ENCODE data around the gene ABCA3.

Gene ABCA3

DNA sequence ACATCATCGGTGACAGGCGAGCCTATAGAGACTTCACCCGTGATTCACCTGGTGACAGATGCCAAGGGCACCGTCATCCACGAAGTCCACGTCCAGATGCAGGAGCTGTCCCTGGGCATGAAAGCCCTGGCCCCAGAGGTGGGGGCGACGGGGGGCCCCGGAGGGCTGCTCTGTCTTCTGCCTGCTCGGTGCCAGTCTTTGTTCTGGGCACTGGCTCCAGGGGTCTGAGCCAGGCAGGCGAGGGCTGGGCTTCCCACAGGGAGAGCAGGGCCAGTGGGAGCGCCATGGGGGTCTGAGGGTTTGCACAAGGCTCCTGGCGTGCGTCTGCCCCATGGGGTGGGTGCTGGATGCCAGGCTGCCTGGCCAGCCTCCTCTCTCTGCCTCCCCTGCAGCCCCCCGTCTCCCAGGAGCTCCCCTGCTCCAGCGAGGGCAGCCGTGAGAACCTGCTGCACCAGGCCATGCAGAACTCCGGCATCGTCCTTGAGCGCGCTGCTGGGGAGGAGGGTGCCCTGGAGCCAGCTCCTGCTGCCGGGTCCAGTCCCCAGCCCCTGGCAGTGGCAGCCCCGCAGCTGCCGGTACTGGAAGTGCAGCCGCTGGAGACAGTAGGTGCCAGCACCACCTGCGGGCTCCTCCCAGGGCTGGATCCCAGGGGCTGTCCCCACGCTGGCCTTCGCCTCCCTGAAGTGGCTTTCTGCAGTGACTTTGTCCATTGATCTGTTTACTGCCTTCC, 107.3 kb downstream of the ABCA3 start:
- no peak for DNase-seq

DNA sequence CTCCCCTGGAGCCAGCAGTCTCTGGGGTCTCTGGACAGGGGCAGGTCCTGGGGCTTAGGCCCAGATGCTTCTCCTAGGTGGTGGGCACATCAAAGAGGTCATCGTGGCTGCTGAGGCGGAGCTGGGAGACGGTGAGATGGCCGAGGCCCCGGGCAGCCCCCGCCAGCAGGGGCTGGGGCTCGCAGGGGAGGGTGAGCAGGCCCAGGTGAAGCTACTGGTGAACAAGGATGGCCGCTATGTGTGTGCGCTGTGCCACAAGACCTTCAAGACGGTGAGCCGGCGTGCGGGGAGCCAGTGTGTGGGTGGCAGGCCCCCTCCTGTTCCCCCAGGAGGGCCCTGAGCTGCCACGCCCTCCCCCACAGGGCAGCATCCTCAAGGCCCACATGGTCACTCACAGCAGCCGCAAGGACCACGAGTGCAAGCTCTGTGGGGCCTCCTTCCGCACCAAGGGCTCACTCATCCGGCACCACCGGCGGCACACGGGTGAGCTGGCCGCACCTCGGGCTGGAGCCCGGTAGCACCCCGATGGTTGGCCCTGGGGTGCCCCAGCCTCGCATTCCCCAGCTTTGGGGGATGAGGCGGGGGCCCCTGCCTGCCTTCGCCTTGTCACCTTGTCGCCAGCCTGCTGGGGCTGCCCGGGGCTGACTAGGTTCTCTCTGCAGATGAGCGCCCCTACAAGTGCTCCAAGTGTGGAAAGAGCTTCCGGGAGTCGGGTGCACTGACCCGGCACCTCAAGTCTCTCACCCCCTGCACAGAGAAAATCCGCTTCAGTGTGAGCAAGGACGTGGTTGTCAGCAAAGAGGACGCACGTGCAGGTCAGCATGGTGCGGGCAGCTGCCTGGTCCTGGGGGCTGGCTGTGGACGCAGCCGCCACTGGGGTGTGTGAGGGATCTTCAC, 108.2 kb downstream of the ABCA3 start:
- no peak for DNase-seq

DNA sequence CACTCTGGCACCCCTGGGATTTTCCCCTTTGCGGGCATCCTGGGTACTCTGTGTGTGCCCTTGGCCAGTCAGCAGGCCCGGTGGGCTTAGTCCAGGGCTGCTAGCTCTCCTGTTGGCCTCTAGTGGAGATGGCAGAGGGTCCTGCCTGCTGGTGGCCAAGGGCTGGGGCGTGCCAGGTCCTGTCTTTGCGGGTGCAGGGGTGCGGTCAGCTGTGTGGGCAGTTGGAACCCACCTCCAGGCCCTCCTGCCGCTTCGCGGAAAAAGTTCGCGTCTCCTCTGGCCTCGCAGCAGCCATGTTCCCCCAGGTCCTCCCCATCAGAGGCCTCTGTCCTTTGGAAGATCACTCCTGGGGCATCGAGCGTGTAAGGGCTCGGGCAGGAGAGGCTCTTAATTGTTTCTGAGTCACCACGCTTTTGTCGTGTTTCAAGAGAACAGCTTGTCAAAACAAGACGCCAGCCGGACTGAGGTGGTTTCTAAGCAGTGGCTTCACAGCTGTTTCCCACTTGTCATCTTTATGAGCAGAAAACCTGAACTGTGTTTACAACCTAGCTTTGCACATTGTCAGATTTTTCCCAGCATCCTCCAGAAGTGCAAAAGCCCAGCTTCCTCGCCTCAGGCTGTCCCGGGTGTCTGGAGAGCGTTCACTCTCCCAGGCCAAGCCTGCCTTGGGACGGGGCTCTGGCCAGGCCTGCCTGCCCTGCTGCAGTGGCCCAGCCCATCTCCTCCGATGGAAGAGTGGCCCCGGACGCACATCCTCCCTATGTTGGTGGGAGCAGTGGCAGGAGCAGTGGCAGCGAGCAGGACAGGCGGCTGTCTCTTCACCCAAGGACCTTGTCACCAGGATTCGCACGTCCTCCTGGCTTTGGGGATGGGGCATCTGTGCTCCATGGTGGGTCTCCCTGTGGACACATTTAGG, 109.3 kb downstream of the ABCA3 start:
- no peak for DNase-seq

DNA sequence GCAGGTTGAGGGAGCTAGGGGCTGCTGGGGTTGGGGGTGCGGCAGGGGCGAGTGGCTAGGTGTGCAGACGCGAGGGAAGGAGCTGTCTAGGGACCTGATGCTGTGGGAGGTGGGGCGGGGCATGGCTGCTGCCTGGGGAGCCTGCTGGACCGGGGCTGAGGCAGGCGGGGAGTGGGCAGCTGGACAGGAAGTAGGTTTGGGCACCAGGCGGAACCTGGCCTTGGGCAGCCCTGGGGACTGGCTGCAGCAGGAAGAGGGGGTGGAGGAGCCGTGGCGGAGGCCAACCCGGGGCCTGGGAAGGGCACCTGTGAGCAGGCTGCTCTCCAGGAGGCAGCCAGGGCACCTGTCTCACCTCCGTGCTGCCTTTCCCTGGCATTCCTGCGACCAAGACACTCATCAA, 110.2 kb downstream of the ABCA3 start:
- DNase-seq, result no peak

DNA sequence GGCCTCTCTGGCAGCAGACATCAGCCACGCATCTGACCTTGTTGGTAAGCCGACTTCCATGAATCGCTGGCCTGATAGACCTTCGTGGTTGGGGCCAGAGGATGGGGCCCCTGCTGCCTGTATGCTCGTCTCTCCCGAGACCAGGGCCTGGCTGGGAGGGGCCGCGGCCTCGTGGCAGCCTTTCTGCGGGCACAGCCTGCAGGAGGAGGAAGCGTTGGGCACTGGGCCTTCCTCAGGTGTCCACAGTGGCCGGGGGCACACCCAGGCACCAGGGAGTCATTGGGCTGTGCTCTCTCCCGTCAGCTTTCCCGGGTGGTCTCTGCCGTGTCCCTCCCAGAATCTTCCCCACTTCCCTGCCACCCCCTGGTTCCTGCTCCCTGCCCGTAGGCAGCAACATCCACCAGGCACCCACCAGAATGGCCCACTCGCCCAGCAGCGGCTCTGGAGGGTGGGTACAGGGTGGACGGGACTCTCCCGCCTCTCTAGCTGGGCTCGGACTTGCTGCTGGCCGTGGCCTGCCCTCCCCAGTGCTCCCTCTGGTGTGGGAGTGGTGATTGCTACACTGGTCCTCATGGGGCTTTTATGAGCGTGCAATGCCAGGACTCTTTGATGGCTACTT, 110.8 kb downstream of the ABCA3 start:
- no peak for DNase-seq

DNA sequence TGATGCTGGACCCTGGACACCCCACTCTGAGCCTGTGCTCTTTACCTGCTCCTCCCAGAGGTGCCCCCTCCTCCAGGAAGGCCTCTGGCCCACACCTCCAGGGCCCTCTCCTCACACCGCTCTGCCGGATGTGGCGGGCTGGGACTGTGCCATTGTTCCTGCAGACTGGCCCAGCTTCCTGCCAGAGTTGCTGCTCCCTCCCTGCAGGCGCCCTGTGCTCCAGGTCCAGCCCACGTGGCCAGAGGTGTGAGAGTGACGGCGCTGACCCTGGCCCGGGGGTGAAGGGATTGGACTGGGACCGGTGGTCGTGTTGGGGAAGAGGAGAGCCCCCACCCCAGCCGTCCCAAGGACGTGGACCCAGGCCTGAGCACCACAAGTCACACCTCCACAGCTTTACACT, 111.4 kb downstream of the ABCA3 start:
- DNase-seq, result no peak

DNA sequence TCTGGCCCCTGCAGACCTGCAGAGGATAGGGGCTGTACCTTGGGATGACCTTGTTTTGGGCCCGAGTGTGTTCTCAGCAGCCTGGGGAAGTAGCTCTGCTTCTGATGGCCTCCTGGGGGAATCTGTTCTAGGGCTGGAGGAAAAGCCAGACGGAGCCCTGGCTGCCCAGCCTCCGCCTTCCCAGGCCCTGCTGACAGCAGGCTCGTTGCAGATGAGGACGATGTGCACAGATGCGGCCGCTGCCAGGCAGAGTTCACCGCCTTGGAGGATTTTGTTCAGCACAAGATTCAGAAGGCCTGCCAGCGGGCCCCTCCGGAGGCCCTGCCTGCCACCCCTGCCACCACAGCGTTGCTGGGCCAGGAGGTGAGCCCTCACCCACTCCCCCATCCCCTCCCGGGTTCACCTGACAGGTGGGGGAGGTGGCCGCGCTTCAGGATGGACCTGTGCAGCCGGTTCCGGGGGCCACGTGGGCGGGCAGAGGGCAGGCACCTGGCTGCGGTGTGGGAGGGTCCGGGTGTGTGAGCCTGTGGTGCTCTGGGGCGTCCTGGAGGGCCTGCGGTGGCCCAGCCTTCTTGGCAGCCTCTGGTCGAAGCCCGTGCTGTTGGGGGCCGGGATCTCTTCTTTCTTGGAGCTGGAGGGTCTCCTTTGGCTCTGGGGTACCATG, 112.2 kb downstream of the ABCA3 start:
- DNase-seq, result no peak

DNA sequence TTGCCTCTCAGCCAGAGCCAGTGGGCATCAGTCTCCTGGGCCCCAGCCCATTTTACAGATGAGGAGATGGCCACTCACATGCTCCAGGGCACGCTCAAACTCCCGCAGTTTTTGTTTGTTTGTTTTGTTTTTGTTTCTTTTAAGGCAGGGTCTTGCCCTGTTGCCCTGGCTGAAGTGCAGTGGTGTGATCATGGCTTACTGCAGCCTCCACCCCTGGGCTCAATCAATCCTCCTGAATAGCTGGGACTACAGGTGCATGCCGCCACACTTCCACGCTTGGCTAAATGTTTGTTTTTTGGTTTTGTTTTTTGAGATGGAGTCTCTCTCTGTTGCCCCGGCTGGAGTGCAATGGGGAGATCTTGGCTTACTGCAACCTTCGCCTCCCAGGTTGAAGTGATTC, 113.6 kb downstream of the ABCA3 start:
- DNase-seq, result no peak

DNA sequence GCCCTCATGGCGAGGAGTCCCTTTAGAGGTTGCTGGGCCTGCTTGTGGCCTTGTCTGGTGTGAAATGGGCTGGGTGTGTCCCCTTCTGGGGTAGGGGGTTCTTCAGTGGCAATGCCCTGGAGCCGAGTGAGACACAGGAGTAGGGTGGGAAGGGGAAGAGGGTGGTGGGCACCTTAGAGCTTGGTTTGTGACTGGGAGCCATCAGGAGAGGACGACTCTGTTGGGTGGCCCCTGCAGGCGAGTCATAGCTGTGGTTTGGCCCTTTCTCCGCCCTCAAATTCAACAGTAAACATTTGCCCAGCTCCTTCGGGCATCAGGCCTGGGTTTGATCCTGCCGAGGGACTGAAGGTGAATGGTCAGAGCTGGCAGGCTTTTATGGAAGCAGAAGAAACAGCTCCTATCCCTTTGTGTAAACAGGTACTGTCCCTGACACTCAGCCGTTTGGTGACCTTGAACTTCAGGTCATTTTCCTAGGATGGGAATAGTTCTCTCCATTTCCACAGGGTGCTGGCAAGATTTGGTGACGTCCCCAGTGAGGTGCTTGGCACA, 114.2 kb downstream of the ABCA3 start:
- peak; percentile 52 for DNase-seq
